ENCODE results near the gene CCDC169. TPM values are rescaled to one million over a fixed set of nuclear protein-coding genes. Genes with fewer than 3 reads are reported as not detected.
"Not testable (repeated sequence)": the region's sequence is repeated elsewhere in the genome, so short reads cannot be mapped to it uniquely, and the experiment has no call there.

CCDC169 gene
- total RNA-seq, 1 donor from 2014 or later: 3.2 TPM

- no peak for TF ChIP-seq CTCF (conservative IDR thresholded peaks at IDR 0.05)
- Mint-ChIP-seq H3K4me3 (no peak overlapping the region), H3K36me3 (peaks cover 46% of the 10 kb centered on the region), H3K4me1 (ENCODE audit: unreplicated experiment) (no peaks in the 10 kb centered on the region), H3K9me3 (no peaks in the 10 kb centered on the region), H3K27ac (no peak overlapping the region), H3K27me3 (no peaks in the 10 kb centered on the region)
- DNase-seq (ENCODE audit: extremely low spot score, unreplicated experiment): no peak
Measured at GRCh38 chr13:36325912-36326311, 28.3 kb upstream of the CCDC169 start.

- H3K27ac Mint-ChIP-seq; DNase-seq (ENCODE audit: extremely low spot score, unreplicated experiment): not testable (repeated sequence)
Measured at GRCh38 chr13:36324881-36325280, 27.3 kb upstream of the CCDC169 start.

GRCh38 chr13:36323951-36324566 lies 26.4 kb upstream of the CCDC169 start:
- Mint-ChIP-seq H3K4me3 (no peak overlapping the region), H3K4me1 (ENCODE audit: unreplicated experiment) (no peaks in the 10 kb centered on the region)

More at GRCh38 chr13:36324881-36325280, 27.3 kb upstream of the CCDC169 start:
- H3K27me3 Mint-ChIP-seq; H3K4me3 Mint-ChIP-seq; H3K4me1 Mint-ChIP-seq (ENCODE audit: unreplicated experiment); H3K9me3 Mint-ChIP-seq: not testable (repeated sequence)
- peaks cover 47% of the 10 kb centered on the region for H3K36me3 Mint-ChIP-seq

GRCh38 chr13:36323408-36323807 lies 25.8 kb upstream of the CCDC169 start:
- no peaks in the 10 kb centered on the region for H3K27me3 Mint-ChIP-seq
- DNase-seq (ENCODE audit: extremely low spot score, unreplicated experiment): no peak
- TF ChIP-seq CTCF (conservative IDR thresholded peaks at IDR 0.05): no peak
- H3K27ac Mint-ChIP-seq: no peak overlapping the region
- no peak overlapping the region for H3K4me3 Mint-ChIP-seq
- no peaks in the 10 kb centered on the region for H3K4me1 Mint-ChIP-seq (ENCODE audit: unreplicated experiment)
- peaks cover 49% of the 10 kb centered on the region for H3K36me3 Mint-ChIP-seq
- no peaks in the 10 kb centered on the region for H3K9me3 Mint-ChIP-seq

More at GRCh38 chr13:36323951-36324566, 26.4 kb upstream of the CCDC169 start:
- Mint-ChIP-seq H3K36me3 (peaks cover 54% of the 10 kb centered on the region), H3K27ac (no peak overlapping the region), H3K27me3 (no peaks in the 10 kb centered on the region), H3K9me3 (no peaks in the 10 kb centered on the region)
- TF ChIP-seq CTCF (conservative IDR thresholded peaks at IDR 0.05): no peak
- no peak for DNase-seq (ENCODE audit: extremely low spot score, unreplicated experiment)

- H3K4me1 Mint-ChIP-seq (ENCODE audit: unreplicated experiment); H3K9me3 Mint-ChIP-seq: not testable (repeated sequence)
Measured at GRCh38 chr13:36319793-36320192, 22.2 kb upstream of the CCDC169 start.

GRCh38 chr13:36313047-36313969 lies 15.7 kb upstream of the CCDC169 start:
- Mint-ChIP-seq H3K27ac (no peak overlapping the region), H3K36me3 (peaks cover 48% of the 10 kb centered on the region), H3K4me3 (no peak overlapping the region), H3K9me3 (no peaks in the 10 kb centered on the region), H3K27me3 (no peaks in the 10 kb centered on the region), H3K4me1 (ENCODE audit: unreplicated experiment) (no peaks in the 10 kb centered on the region)
- DNase-seq (ENCODE audit: extremely low spot score, unreplicated experiment): no peak
- TF ChIP-seq CTCF (conservative IDR thresholded peaks at IDR 0.05): no peak

More at GRCh38 chr13:36319793-36320192, 22.2 kb upstream of the CCDC169 start:
- H3K27me3 Mint-ChIP-seq; H3K27ac Mint-ChIP-seq; DNase-seq (ENCODE audit: extremely low spot score, unreplicated experiment); H3K4me3 Mint-ChIP-seq: not testable (repeated sequence)
- peaks cover 55% of the 10 kb centered on the region for H3K36me3 Mint-ChIP-seq

All from type B pancreatic cell (in vitro differentiated cells).